ENCODE results near the gene HOXB3.

DNA sequence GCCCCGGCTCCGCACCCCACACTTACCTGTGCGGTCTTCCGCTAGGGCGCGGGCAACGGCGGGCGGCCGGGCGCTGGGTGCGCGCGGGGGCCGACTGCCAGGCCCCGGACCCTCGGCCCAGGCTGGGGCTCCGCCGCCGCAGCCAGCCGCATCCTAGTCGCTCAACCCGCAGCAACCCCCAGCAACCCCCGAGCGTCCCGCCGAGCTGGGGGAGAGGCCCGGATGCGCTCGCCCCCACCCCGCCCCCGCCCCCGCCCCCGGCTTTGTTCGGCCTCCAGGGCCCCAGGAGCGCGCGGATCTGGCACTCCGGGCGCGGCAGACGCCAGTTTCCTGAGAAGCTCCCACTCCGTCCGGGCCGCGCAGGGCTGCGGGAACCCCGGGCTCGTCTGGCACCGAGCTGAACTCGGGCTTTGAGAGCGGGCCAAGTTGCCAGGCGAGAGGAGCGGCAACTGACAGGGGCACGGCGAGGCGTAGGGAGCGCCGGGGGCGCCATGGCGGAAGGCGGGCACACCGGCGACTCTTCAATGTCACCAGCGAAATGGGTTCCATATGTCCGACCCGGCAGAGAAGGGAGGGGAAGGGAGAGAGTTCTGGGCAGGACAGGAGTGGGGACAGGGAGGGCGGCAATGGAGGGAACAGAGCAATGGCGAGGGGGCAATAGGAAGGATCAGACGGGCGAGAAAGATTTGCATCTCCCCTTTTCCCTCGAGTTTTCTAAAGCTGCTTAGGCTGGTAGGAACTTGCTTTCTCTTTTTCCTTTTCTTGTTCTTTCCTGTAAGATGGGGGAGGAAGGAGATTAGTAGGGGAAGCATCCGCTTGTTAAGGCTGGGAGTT lies 25.6 kb downstream of the HOXB3 start:
- TF ChIP-seq, protein P1, sequence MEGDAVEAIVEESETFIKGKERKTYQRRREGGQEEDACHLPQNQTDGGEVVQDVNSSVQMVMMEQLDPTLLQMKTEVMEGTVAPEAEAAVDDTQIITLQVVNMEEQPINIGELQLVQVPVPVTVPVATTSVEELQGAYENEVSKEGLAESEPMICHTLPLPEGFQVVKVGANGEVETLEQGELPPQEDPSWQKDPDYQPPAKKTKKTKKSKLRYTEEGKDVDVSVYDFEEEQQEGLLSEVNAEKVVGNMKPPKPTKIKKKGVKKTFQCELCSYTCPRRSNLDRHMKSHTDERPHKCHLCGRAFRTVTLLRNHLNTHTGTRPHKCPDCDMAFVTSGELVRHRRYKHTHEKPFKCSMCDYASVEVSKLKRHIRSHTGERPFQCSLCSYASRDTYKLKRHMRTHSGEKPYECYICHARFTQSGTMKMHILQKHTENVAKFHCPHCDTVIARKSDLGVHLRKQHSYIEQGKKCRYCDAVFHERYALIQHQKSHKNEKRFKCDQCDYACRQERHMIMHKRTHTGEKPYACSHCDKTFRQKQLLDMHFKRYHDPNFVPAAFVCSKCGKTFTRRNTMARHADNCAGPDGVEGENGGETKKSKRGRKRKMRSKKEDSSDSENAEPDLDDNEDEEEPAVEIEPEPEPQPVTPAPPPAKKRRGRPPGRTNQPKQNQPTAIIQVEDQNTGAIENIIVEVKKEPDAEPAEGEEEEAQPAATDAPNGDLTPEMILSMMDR (conservative IDR thresholded peaks at IDR 0.05): no peak
- TF ChIP-seq ZFX (IDR thresholded peaks at IDR 0.05): no peak
